Activated naive CD4-positive, alpha-beta T cell treated with anti-CD3 and anti-CD28 coated beads, Interleukin-2, amount 50 U/mL, for 24 hours (primary cell): Measurements from ENCODE around the gene EXOC1L.
"Not testable (repeated sequence)": the region's sequence is repeated elsewhere in the genome, so short reads cannot be mapped to it uniquely, and the experiment has no call there.

Experiments used
- H3K27ac Mint-ChIP-seq: one replicate; pipeline ENCODE4 v1.8.0; 2021; ENCODE audit warnings: mild to moderate bottlenecking, mixed read lengths
- H3K27me3 Mint-ChIP-seq: one replicate; pipeline ENCODE4 v1.8.0; 2021; ENCODE audit warnings: mixed read lengths
- H3K36me3 Mint-ChIP-seq: one replicate; pipeline ENCODE4 v1.8.0; 2021; ENCODE audit warnings: mixed read lengths
- H3K4me1 Mint-ChIP-seq: one replicate; pipeline ENCODE4 v1.8.0; 2021; ENCODE audit warnings: mixed read lengths
- H3K4me3 Mint-ChIP-seq: one replicate; pipeline ENCODE4 v1.8.0; 2021; ENCODE audit warnings: mild to moderate bottlenecking, mixed read lengths
- H3K9me3 Mint-ChIP-seq: one replicate; pipeline ENCODE4 v1.8.0; 2021; ENCODE audit warnings: mixed read lengths

Gene EXOC1L

DNA sequence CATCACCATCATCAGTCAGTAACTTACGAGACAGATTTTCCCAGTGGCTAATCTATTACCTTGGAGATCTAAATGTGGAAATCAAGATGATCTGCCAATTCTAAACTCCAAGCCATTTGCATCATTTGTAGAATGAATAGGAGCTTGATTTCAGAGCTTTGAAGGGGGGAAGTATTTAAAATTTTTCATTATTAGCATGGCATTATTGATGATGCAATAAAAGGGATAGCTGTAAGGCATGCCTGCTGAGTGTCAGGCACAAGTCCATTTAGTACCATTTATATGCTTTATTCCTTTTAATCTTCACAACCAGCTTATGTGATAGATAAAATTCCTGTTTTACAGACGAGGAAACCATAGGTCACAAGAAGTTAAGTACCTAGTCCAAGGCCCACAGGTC, 5.3 kb downstream of the EXOC1L start:
- Mint-ChIP-seq H3K4me3 (no peak overlapping the region), H3K36me3 (no peaks in the 10 kb centered on the region), H3K9me3 (no peaks in the 10 kb centered on the region), H3K27ac (no peak overlapping the region), H3K27me3 (peaks cover 10% of the 10 kb centered on the region), H3K4me1 (peaks cover under 1% of the 10 kb centered on the region)

DNA sequence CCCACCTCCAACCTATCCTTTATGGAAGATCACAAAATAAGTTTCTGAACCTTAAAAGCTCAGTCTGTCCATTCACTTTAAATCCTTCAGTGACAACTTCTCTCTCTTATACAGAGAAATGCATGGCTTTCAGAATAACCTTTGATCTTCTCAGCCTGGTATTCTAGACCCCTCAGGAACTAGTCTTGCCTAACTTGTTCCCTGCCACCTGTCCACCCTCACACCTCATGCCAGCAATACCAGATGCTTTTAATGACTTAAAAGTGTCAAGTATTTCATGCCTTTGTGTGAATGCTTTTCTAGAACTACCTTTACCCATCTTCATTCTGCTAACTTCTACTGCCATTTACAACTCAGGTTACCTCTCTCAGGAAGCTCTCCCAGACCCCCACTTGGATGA, 7.4 kb downstream of the EXOC1L start:
- Mint-ChIP-seq H3K9me3 (peaks cover 3% of the 10 kb centered on the region), H3K4me1 (no peaks in the 10 kb centered on the region), H3K36me3 (peaks cover 2% of the 10 kb centered on the region), H3K27me3 (peaks cover 23% of the 10 kb centered on the region), H3K4me3 (no peak overlapping the region), H3K27ac (no peak overlapping the region)

DNA sequence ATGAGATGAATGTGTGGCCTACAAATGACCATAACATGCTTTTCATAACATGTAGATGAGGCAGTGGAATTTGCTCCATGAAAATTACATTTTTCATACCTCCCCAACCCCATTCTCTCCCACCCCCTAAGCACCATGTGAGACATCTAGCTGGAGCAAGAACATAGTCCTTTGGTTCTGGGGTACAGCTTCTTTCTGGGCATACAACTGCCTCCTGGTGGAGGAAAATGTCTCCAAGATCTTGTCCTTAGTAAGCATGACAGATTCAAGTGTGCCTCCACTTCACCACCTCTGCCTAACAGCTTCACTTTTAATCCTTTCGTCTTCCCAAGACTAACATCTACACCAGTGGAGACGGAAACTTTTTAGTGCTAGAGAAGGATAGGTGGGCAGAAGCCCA, 8.0 kb downstream of the EXOC1L start:
- Mint-ChIP-seq H3K36me3 (peaks cover 2% of the 10 kb centered on the region), H3K27ac (no peak overlapping the region), H3K27me3 (peaks cover 22% of the 10 kb centered on the region), H3K4me1 (no peaks in the 10 kb centered on the region), H3K4me3 (no peak overlapping the region), H3K9me3 (peaks cover 4% of the 10 kb centered on the region)

DNA sequence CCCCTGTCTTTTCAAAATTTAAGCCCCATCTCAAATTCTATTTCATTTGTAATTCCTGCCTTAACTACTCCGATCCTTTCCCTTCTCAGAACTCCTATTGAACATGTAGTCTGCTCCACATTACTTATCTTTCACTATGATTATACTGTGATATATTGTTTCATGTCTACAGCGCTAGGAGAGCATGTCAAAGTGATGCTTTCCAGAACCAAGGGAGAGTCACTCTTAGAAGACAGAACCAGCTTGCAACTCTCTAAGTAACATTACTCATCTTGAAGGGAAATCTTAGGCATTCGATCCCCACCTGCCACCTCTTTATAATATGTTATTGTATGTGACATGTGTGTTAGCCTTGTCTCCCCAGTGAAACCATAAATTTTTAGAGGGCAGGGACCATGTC, 10.5 kb downstream of the EXOC1L start:
- H3K27me3 Mint-ChIP-seq, result peaks cover 19% of the 10 kb centered on the region

DNA sequence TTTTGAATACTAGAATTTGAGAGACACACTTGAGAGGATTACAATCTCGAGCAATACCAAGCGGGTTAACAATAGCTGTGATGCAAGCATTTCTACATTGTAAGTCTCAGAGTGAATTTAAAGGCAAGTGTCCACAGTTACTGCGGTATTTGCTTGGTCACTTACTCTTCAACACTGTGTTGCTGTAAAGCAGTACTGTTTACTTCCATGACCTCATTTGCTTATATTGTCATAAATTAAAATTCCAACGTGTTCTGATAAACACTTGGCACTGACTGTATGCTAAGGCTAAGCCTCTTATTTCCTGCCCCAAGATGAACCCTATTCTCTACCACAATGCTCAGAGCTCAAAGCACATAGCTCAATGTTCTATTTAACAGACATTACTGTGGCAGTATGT, 11.1 kb downstream of the EXOC1L start:
- Mint-ChIP-seq H3K4me3 (no peak overlapping the region), H3K27ac (no peak overlapping the region), H3K36me3 (peaks cover 2% of the 10 kb centered on the region), H3K27me3 (peaks cover 25% of the 10 kb centered on the region), H3K9me3 (peaks cover 10% of the 10 kb centered on the region), H3K4me1 (no peaks in the 10 kb centered on the region)

More for the DNA sequence above, 10.5 kb downstream of the EXOC1L start:
- Mint-ChIP-seq H3K9me3 (peaks cover 4% of the 10 kb centered on the region), H3K27ac (no peak overlapping the region), H3K4me3 (no peak overlapping the region), H3K36me3 (peaks cover 2% of the 10 kb centered on the region), H3K4me1 (no peaks in the 10 kb centered on the region)

DNA sequence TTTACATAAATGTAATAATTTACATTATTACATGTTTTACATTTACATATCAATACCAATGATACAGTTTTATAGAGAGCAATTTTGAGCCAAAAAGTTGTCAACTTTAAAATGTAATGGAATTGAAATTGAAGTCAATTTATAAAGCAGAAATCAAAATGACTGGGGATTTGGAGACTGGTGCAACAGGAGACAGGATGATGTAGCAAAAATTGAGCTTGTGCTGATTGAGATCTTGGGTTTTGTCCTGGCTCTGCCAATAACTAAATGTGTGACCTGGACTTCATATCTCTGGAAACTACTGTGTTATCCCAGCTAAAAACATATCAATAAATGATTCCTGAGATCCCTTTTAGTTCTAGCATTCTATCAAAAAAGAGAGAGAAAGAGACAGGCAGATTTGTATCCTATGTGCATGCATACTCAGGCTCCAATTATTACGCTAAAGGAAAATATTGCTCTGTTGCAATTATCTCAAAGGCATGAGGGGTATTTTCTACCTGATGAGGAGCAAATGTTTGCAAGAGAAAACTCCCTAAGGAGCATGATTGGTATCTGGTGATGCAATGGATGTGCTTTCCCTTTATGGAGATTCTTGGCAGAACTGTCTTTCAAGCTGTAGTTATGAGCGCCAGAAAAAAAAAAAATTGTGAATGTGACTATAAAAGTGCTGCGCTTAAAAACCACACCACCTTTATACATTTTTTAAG, 14.7 kb downstream of the EXOC1L start:
- Mint-ChIP-seq H3K27ac (no peak overlapping the region), H3K36me3 (peaks cover 4% of the 10 kb centered on the region), H3K9me3 (peaks cover 21% of the 10 kb centered on the region), H3K4me1 (no peaks in the 10 kb centered on the region), H3K27me3 (peaks cover 32% of the 10 kb centered on the region), H3K4me3 (no peak overlapping the region)

DNA sequence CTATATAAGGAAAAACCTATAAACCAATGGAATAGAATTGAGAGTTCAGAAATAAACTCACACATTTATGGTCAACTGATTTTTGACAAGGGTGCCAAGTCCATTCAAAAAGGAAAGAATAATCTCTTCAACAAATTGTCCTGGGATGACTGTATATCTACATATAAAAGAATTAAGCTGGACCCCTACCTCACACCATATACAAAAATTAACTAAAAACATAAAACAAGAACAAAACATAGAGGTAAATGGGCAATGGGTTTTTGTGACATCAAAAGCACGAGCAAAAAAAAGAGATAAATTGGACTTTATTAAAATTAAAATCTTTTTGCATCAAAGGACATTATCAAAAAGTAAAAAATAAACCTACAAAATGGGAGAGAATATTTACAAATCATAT, 18.3 kb downstream of the EXOC1L start:
- no peak overlapping the region for H3K27ac Mint-ChIP-seq
- H3K4me3 Mint-ChIP-seq, result no peak overlapping the region
- peaks cover 22% of the 10 kb centered on the region for H3K27me3 Mint-ChIP-seq
- peaks cover 17% of the 10 kb centered on the region for H3K9me3 Mint-ChIP-seq
- peaks cover 2% of the 10 kb centered on the region for H3K36me3 Mint-ChIP-seq
- H3K4me1 Mint-ChIP-seq, result no peaks in the 10 kb centered on the region

DNA sequence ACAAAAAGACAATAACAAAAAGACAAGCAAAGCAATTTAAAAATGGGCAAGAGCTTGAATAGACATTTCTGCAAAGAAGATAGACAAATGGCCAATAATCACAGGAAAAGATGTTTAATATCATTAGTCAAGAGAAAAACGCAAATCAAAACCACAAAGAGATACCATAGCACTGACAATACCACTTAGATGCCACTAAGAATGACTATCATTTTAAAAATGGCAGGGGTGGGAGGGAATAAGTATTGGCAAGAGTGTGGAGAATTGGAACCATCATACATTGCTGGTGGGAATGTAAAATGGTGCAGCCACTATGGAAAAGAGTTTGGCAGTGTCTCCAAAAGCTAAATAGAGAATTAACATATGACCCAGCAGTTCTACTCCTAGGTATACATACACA, 18.8 kb downstream of the EXOC1L start:
- Mint-ChIP-seq H3K27ac (no peak overlapping the region), H3K27me3 (peaks cover 22% of the 10 kb centered on the region), H3K4me1 (no peaks in the 10 kb centered on the region)

DNA sequence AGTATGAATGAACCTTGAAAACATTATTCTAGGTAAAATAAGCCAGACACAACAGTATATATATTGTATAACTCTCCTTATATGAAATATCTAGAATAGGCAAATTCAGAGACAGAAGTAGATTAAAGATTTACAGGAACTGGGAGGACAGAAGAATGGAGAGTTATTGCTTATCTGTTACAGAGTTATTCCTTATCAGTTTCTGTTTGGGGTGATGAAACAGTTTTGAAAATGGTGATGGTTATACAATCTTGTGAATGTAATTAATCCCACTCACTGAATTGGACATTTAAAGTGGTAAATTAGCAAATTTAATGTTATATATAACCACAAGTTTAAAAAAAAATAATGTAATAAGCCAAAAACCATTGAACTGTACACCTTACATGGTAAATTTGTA, 19.4 kb downstream of the EXOC1L start:
- Mint-ChIP-seq H3K27me3 (peaks cover 22% of the 10 kb centered on the region), H3K4me1 (no peaks in the 10 kb centered on the region), H3K9me3 (peaks cover 17% of the 10 kb centered on the region), H3K36me3 (peaks cover 2% of the 10 kb centered on the region), H3K27ac (no peak overlapping the region), H3K4me3 (no peak overlapping the region)

More for the DNA sequence above, 18.8 kb downstream of the EXOC1L start:
- peaks cover 17% of the 10 kb centered on the region for H3K9me3 Mint-ChIP-seq
- peaks cover 2% of the 10 kb centered on the region for H3K36me3 Mint-ChIP-seq
- H3K4me3 Mint-ChIP-seq, result no peak overlapping the region

DNA sequence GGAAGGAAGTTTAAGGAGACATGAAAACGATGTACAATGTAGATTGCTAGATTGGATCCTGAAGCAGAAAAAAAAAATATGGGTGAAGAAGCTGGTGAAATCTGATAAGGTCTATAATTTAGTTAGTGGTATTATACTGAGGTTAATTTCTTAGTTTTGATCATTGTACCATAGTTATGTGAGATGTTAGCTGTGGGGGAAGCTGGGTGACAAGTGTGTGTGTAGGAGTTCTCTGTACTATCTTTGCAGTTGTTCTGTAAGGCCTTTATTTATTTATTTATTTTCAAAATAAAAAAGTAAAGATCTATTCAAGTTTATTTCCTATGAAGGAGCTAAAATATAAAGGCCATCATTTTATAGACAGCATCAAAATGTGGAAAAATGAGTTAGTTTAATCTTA, 21.4 kb downstream of the EXOC1L start:
- H3K27ac Mint-ChIP-seq, result no peak overlapping the region
- H3K27me3 Mint-ChIP-seq, result peaks cover 15% of the 10 kb centered on the region
- H3K4me3 Mint-ChIP-seq, result no peak overlapping the region
- H3K4me1 Mint-ChIP-seq, result no peaks in the 10 kb centered on the region
- peaks cover 2% of the 10 kb centered on the region for H3K36me3 Mint-ChIP-seq
- peaks cover 9% of the 10 kb centered on the region for H3K9me3 Mint-ChIP-seq

DNA sequence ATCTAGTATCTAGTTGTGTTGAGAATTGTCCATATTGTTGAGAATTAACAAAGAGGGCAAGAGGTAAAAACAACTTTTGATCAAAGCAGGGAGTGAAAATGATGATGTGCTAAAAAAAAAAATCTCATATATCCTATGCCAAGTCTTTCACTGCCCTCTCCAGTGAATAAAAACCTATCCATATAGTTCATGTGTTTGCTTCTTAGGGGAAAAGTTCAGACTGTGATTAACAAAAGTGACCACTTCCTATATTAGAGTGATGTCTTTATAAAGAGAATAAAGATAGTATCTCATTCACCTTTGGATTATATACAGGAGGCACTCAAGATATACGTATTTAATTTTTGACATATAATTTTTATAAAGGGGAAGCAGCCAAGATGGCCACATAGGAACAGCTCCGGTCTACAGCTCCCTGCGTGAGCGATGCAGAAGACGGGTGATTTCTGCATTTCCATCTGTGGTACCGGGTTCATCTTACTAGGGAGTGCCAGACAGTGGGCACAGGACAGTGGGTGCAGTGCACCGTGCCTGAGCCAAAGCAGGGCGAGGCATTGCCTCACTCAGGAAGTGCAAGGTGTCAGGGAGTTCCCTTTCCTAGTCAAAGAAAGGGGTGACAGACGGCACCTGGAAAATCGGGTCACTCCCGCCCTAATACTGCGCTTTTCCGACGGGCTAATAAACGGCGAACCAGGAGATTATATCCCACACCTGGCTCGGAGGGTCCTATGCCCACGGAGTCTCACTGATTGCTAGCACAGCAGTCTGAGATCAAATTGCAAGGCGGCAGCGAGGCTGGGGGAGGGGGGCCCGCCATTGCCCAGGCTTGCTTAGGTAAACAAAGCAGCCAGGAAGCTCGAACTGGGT, 22.0 kb downstream of the EXOC1L start:
- not testable (repeated sequence) for H3K36me3 Mint-ChIP-seq, H3K4me3 Mint-ChIP-seq, H3K9me3 Mint-ChIP-seq, H3K4me1 Mint-ChIP-seq, H3K27ac Mint-ChIP-seq
- H3K27me3 Mint-ChIP-seq, result peaks cover 10% of the 10 kb centered on the region

DNA sequence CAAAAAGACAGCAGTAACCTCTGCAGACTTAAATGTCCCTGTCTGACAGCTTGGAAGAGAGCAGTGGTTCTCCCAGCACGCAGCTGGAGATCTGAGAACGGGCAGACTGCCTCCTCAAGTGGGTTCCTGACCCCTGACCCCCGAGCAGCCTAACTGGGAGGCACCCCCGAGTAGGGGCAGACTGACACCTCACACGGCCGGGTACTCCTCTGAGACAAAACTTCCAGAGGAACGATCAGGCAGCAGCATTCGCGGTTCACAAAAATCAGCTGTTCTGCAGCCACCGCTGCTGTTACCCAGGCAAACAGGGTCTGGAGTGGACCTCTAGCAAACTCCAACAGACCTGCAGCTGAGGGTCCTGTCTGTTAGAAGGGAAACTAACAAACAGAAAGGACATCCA, 22.7 kb downstream of the EXOC1L start:
- not testable (repeated sequence) for H3K4me1 Mint-ChIP-seq, H3K27ac Mint-ChIP-seq, H3K36me3 Mint-ChIP-seq, H3K27me3 Mint-ChIP-seq, H3K4me3 Mint-ChIP-seq, H3K9me3 Mint-ChIP-seq

DNA sequence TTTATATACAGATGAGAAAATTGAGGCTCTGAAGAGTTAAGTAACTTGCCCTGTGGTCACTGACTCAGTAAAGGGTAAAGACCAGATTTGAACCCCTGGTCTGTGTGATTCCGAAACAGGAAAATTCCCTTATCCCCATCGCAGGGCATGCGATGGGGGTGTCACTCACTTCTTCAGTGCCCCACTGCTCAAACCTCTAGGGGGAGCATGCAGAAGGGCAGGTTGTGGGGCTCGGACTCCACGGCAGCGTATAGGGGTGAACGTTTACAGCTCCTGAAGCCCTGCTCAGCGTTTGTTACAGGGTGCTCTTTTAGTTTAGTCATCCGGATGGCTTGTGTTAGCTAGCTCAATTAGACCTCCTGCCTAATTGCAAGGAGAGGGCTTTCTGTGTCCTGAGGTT, 30.1 kb downstream of the EXOC1L start:
- no peak overlapping the region for H3K27ac Mint-ChIP-seq

DNA sequence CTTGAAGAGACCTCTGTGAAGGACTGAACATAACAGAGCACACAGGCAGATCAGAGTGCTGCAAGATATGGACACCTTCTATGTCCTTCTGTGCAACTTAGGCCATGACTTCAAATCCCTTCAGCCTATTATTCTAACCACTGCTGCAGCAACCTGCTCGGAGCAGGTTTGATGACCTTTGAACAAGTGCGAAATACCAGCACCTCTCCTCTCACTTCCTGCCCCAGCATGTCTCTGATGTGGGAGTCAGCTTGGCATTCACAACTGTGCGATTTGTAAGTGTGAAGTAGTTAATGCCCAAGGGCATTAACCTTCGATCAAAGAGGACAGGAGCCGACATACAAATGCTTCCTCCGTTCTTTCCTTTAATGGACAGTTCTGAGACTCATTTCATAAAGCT, 32.3 kb downstream of the EXOC1L start:
- Mint-ChIP-seq H3K4me1 (peaks cover 30% of the 10 kb centered on the region), H3K4me3 (peak overlapping the region; percentile 40), H3K27me3 (no peaks in the 10 kb centered on the region), H3K9me3 (no peaks in the 10 kb centered on the region), H3K27ac (peak overlapping the region; percentile 48), H3K36me3 (no peaks in the 10 kb centered on the region)

More for the DNA sequence above, 30.1 kb downstream of the EXOC1L start:
- Mint-ChIP-seq H3K4me3 (no peak overlapping the region), H3K4me1 (peaks cover 30% of the 10 kb centered on the region), H3K9me3 (no peaks in the 10 kb centered on the region), H3K36me3 (no peaks in the 10 kb centered on the region), H3K27me3 (no peaks in the 10 kb centered on the region)

DNA sequence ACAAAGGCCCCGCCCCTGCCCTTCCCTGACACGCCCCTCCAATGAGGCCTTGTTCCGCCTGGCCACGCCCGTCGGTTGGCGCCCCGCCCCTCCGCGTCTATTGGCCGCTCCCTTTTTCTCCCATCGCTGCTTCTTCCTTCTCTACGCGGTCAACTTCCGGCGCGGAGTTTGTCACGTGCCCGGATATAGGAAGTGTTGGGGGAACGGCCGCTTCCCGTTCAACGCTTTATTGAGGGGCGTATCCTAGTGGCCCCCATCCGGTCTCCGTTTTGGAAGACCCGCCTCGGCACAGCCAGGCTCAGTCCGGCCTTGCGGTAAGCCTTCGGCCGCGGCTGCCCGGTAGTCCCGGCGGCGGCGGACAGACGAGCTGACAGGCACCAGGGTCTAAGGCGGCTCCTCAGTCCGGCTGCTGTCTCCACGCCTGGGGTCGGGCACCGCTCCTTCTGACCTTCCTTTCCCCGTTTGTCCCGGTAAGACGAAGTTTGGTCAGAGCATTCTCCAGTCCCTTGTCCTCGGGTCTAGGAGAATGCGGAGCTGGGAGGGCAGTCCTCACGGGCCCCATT, 34.0 kb downstream of the EXOC1L start, which contains the start of gene EXOC1:
Gene EXOC1, plus strand, starts transcription at position 165 of the 563 bp plus-strand sequence. CDS start 4,676 bp downstream, outside the sequence.
- Mint-ChIP-seq H3K27ac (peak within 1 kb of the TSS; percentile 92), H3K36me3 (peaks cover 3% of the 10 kb centered on the region), H3K9me3 (no peaks in the 10 kb centered on the region), H3K4me1 (peaks cover 43% of the 10 kb centered on the region), H3K27me3 (no peaks in the 10 kb centered on the region), H3K4me3 (peak within 1 kb of the TSS; percentile 40)

DNA sequence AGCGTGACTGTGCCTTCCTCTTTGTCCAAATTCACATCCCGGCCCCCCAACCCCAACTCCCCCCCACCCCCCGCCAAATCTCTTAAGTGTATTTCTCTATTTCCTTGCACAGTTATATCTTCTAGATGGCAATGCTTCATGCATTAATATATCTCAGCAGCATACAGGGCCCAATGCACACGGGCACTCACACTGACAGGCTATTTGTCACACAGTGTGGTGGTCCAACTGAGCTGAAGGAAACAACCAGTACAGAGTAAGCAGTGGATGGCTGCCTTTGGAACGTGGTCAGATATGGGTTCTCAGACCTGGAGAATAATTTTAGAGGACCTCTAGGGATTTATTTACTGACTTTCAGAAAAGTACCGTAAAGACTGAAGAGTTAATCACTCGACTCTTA, 34.5 kb downstream of the EXOC1L start:
- H3K4me3 Mint-ChIP-seq, result no peak overlapping the region
- H3K4me1 Mint-ChIP-seq, result peaks cover 48% of the 10 kb centered on the region
- H3K36me3 Mint-ChIP-seq, result peaks cover 3% of the 10 kb centered on the region
- H3K27me3 Mint-ChIP-seq, result no peaks in the 10 kb centered on the region
- H3K9me3 Mint-ChIP-seq, result no peaks in the 10 kb centered on the region
- H3K27ac Mint-ChIP-seq, result no peak overlapping the region
